ENCODE data around the gene PIEZO2. TPM values are rescaled to one million over a fixed set of nuclear protein-coding genes. Genes with fewer than 3 reads are reported as not detected.

The PIEZO2 gene
- total RNA-seq, 1 experiment from 2014 or later: 5.5 TPM

DNA sequence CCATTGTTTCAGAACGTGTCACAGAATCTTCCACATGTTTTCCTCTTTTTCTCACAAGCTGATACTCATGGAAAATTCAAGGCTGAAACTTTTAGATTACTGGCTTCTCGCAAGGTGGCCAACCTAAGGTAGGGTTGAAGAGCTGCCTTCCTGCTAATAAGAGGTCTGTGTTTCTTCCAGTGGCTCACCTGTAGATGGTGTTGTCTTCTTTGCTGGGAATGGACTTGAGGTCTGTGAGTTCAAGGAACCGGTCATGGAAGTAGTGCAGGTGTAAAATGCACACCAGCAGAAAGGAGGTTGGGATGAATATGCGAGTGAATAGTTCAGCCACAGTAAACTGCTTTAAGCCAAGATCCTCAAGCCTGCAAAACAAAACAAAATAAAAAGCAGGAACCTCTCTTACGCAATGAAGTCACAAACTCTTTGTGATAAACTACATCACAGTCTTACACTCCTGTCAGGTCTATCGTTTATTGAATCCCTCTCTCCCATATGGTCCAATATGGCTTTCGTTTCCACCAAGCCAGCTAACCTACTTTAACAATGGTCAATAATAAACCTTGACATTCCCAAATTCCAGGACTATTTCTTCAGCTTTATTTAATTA, 364.7 kb downstream of the PIEZO2 start:
- H3K4me1 ChIP-seq (ENCODE audit: insufficient read depth, low read length, poor library complexity, severe bottlenecking): no peaks in the 10 kb centered on the region
- ChIA-PET POLR2A (ENCODE audit: low non-redundant PET) (no interaction called here), CTCF (no interaction called here)
- no peak overlapping the region for H3K27ac ChIP-seq (ENCODE audit: low read depth, low read length, poor library complexity, severe bottlenecking)
- BruUV-seq (replicated peaks): no TSS peak
- no peaks in the 10 kb centered on the region for H3K9me3 ChIP-seq (ENCODE audit: low read depth, low read length, poor library complexity, severe bottlenecking)
- H3K27me3 ChIP-seq (replicated peaks; ENCODE audit: insufficient read depth, low read depth, low read length, poor library complexity): peaks cover 13% of the 10 kb centered on the region
- no peak for TF ChIP-seq EZH2 (IDR thresholded peaks at IDR 0.05; ENCODE audit: borderline replicate concordance, low read depth, low read length, poor library complexity, severe bottlenecking)
- TF ChIP-seq, protein P1, sequence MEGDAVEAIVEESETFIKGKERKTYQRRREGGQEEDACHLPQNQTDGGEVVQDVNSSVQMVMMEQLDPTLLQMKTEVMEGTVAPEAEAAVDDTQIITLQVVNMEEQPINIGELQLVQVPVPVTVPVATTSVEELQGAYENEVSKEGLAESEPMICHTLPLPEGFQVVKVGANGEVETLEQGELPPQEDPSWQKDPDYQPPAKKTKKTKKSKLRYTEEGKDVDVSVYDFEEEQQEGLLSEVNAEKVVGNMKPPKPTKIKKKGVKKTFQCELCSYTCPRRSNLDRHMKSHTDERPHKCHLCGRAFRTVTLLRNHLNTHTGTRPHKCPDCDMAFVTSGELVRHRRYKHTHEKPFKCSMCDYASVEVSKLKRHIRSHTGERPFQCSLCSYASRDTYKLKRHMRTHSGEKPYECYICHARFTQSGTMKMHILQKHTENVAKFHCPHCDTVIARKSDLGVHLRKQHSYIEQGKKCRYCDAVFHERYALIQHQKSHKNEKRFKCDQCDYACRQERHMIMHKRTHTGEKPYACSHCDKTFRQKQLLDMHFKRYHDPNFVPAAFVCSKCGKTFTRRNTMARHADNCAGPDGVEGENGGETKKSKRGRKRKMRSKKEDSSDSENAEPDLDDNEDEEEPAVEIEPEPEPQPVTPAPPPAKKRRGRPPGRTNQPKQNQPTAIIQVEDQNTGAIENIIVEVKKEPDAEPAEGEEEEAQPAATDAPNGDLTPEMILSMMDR (conservative IDR thresholded peaks at IDR 0.05; ENCODE audit: low read depth, low read length): no peak
- H3K36me3 ChIP-seq (ENCODE audit: insufficient read depth, low read length, poor library complexity, severe bottlenecking): no peaks in the 10 kb centered on the region
- DNase-seq (ENCODE audit: low spot score): no peak
- H3K4me3 ChIP-seq (ENCODE audit: low read depth, low read length, poor library complexity, severe bottlenecking): no peak overlapping the region
- intact Hi-C loops (cut with micrococcal nuclease; ENCODE audit: unreplicated experiment): loop anchor here (5.0 kb wide), 1 partner anchor 368 kb away; no protein-coding TSS in a partner anchor

DNA sequence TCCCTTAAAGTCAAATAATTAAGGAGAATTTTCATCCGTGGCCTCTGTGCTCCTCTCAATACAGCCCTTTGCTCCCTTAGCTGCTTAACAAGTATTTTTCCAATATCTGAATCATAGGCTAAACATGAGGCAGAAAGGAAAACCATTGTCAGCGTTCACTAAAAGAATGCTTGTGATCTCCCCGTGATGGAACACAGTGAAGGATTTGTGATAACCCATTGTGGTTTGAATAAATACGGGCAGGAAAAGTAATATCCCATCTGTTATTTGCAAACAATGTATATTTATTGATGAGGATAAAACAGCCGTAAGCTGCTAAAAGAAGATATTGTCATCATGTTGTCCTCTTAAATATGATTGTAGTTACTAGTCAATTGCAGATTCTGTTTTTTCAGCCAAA, 365.4 kb downstream of the PIEZO2 start:
- Histone ChIP-seq H3K9me3 (ENCODE audit: low read depth, low read length, poor library complexity, severe bottlenecking) (no peaks in the 10 kb centered on the region), H3K4me1 (ENCODE audit: insufficient read depth, low read length, poor library complexity, severe bottlenecking) (no peaks in the 10 kb centered on the region), H3K27me3 (replicated peaks; ENCODE audit: insufficient read depth, low read depth, low read length, poor library complexity) (peaks cover 13% of the 10 kb centered on the region), H3K27ac (ENCODE audit: low read depth, low read length, poor library complexity, severe bottlenecking) (no peak overlapping the region), H3K36me3 (ENCODE audit: insufficient read depth, low read length, poor library complexity, severe bottlenecking) (no peaks in the 10 kb centered on the region), H3K4me3 (ENCODE audit: low read depth, low read length, poor library complexity, severe bottlenecking) (no peak overlapping the region)
- ChIA-PET CTCF (no interaction called here), POLR2A (ENCODE audit: low non-redundant PET) (no interaction called here)
- intact Hi-C loops (cut with micrococcal nuclease; ENCODE audit: unreplicated experiment): no loop called here
- BruUV-seq (replicated peaks): no TSS peak
- no peak for DNase-seq (ENCODE audit: low spot score)
- TF ChIP-seq, protein P1 (conservative IDR thresholded peaks at IDR 0.05; ENCODE audit: low read depth, low read length): no peak
- TF ChIP-seq EZH2 (IDR thresholded peaks at IDR 0.05; ENCODE audit: borderline replicate concordance, low read depth, low read length, poor library complexity, severe bottlenecking): no peak

DNA sequence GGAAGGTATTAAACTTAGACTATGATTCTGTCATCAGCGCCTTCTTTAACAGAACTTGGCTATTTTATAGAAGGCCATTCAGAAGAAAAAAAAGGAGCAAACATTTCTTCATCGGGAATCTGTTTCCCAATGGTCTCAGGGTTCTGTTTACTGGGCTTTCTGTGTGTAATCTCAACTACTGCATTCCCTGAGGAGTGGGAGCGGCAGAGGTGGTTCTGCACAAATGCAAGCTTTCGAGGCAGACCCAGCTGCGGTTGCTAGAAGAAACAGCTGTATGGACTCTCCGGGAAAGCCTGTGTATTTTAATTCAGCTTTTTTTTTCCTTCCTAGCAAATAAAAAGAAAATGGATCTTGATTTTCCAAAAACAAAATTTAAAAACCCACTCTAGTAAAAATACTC, 372.9 kb downstream of the PIEZO2 start:
- TF ChIP-seq EZH2 (IDR thresholded peaks at IDR 0.05; ENCODE audit: borderline replicate concordance, low read depth, low read length, poor library complexity, severe bottlenecking): no peak
- TF ChIP-seq, protein P1 (conservative IDR thresholded peaks at IDR 0.05; ENCODE audit: low read depth, low read length): no peak
- ChIA-PET POLR2A (ENCODE audit: low non-redundant PET) (interaction anchor here (0.7 kb wide), 1 partner anchor 63 kb away, joined by 5 read pairs; no protein-coding TSS in a partner anchor), CTCF (no interaction called here)

More for the DNA sequence above, 372.9 kb downstream of the PIEZO2 start:
- no peaks in the 10 kb centered on the region for H3K36me3 ChIP-seq (ENCODE audit: insufficient read depth, low read length, poor library complexity, severe bottlenecking)
- H3K4me3 ChIP-seq (ENCODE audit: low read depth, low read length, poor library complexity, severe bottlenecking): no peak overlapping the region
- H3K9me3 ChIP-seq (ENCODE audit: low read depth, low read length, poor library complexity, severe bottlenecking): no peaks in the 10 kb centered on the region
- no peak overlapping the region for H3K27ac ChIP-seq (ENCODE audit: low read depth, low read length, poor library complexity, severe bottlenecking)
- intact Hi-C loops (cut with micrococcal nuclease; ENCODE audit: unreplicated experiment): no loop called here
- H3K27me3 ChIP-seq (replicated peaks; ENCODE audit: insufficient read depth, low read depth, low read length, poor library complexity): peaks cover 30% of the 10 kb centered on the region
- DNase-seq (ENCODE audit: low spot score): no peak
- BruUV-seq (replicated peaks): no TSS peak
- H3K4me1 ChIP-seq (ENCODE audit: insufficient read depth, low read length, poor library complexity, severe bottlenecking): no peaks in the 10 kb centered on the region
